Measurements from ENCODE around the gene OGFR.

- TF ChIP-seq CTCF (conservative IDR thresholded peaks at IDR 0.05), result no peak
- TF ChIP-seq EZH2 (IDR thresholded peaks at IDR 0.05; ENCODE audit: low read depth), result no peak
Observed at GRCh38 chr20:62782893-62783278, 21.7 kb upstream of the OGFR start.
